Upper lobe of left lung (tissue), 4 donors: Measurements from ENCODE around the gene ULK1.

ENCODE experiments used
- EP300 ChIP-seq, 4 donors: sonication (generic); formaldehyde crosslinking; IDR thresholded peaks; one replicate each; pipeline ENCODE4 v1.5.1; 2017; ENCODE audit warnings: antibody characterized with exemption in 4 of 4, control low read depth in 2 of 4
- POLR2A ChIP-seq, 4 donors: fragments of 450-650 bp; IDR thresholded peaks; one replicate each; pipeline ENCODE4 v1.5.1; 2016 to 2017; ENCODE audit warnings: antibody characterized with exemption in 4 of 4, mild to moderate bottlenecking in 2 of 4
- POLR2AphosphoS5 ChIP-seq, 2 donors: sonication (generic); formaldehyde crosslinking; IDR thresholded peaks; one replicate each; pipeline ENCODE4 v1.5.1; 2017; ENCODE audit warnings: antibody characterized with exemption in 2 of 2
- TF ChIP-seq, protein P1 (sequence below), 6 experiments: fragments of 450-650 bp in 4 of 6; fragments of 200-600 bp in 2 of 6; sonication (generic) in 2 of 6; IDR thresholded peaks; one replicate each; pipeline ENCODE4 v1.5.1; 2016 to 2019; ENCODE audit warnings: antibody characterized with exemption in 6 of 6

GRCh38 chr12:131894981-131895639 lies 688 bp downstream of the ULK1 start:
- TF ChIP-seq, protein P1, sequence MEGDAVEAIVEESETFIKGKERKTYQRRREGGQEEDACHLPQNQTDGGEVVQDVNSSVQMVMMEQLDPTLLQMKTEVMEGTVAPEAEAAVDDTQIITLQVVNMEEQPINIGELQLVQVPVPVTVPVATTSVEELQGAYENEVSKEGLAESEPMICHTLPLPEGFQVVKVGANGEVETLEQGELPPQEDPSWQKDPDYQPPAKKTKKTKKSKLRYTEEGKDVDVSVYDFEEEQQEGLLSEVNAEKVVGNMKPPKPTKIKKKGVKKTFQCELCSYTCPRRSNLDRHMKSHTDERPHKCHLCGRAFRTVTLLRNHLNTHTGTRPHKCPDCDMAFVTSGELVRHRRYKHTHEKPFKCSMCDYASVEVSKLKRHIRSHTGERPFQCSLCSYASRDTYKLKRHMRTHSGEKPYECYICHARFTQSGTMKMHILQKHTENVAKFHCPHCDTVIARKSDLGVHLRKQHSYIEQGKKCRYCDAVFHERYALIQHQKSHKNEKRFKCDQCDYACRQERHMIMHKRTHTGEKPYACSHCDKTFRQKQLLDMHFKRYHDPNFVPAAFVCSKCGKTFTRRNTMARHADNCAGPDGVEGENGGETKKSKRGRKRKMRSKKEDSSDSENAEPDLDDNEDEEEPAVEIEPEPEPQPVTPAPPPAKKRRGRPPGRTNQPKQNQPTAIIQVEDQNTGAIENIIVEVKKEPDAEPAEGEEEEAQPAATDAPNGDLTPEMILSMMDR (IDR thresholded peaks at IDR 0.05) = no peak
- TF ChIP-seq POLR2A (IDR thresholded peaks at IDR 0.05) (no peak), EP300 (IDR thresholded peaks at IDR 0.05) (no peak), POLR2AphosphoS5 (IDR thresholded peaks at IDR 0.05) (no peak)
